Upper lobe of right lung (tissue), 1 donor: ENCODE results near the gene GPR108. TPM values are rescaled to one million over a fixed set of nuclear protein-coding genes. Genes with fewer than 3 reads are reported as not detected.

ENCODE experiments used
- ATAC-seq: fragments of 200-7000 bp; cut with Tn5 transposase; one replicate; pipeline ENCODE4 v1.9.1; 2020; ENCODE audit warnings: mild to moderate bottlenecking, moderate library complexity
- DNase-seq: peaks from one replicate; pipeline ENCODE4 v3.0.0-alpha.2; 2020
- H3K27ac ChIP-seq: fragments of 200-600 bp; one replicate; pipeline ENCODE4 v1.8.0; 2022
- H3K27me3 ChIP-seq: fragments of 200-600 bp; one replicate; pipeline ENCODE4 v1.8.0; 2022; ENCODE audit warnings: mild to moderate bottlenecking
- H3K36me3 ChIP-seq: fragments of 200-600 bp; one replicate; pipeline ENCODE4 v1.8.0; 2022
- H3K4me1 ChIP-seq: fragments of 200-600 bp; one replicate; pipeline ENCODE4 v1.8.0; 2022
- H3K4me3 ChIP-seq: fragments of 200-600 bp; one replicate; pipeline ENCODE4 v1.8.0; 2022; ENCODE audit warnings: mild to moderate bottlenecking
- H3K9me3 ChIP-seq: fragments of 200-600 bp; one replicate; pipeline ENCODE4 v1.8.0; 2022
- CTCF ChIP-seq: fragments of 200-600 bp; IDR thresholded peaks from one replicate; pipeline ENCODE4 v1.8.0; 2022; ENCODE audit warnings: antibody characterized with exemption
- intact Hi-C: fragments of 100-400 bp; cut with DNase I; formaldehyde crosslinking; loops from one replicate; pipeline ENCODE4 v1.11.0; 2022
- total RNA-seq: library from RNA; stranded (reverse); fragmentation: NEBNext Ultra II Directional; extraction: Animal tissue kit (Norgen Biotek cat#: 25700); gene quantifications from one replicate; pipeline ENCODE4 v1.2.1, GENCODE V29; 2021
- donor health status: DM: no; HTN: yes; CAD: no; lungs with severe emphysema.

Gene GPR108
- total RNA-seq, 1 donor from 2014 or later: 81.2 TPM

GRCh38 chr19:6745965-6746364 lies 8.6 kb upstream of the GPR108 start:
- no peak for TF ChIP-seq CTCF
- Histone ChIP-seq H3K9me3 (no peaks in the 10 kb centered on the region), H3K27ac (peak overlapping the region; percentile 4), H3K27me3 (no peaks in the 10 kb centered on the region), H3K4me3 (no peak overlapping the region), H3K4me1 (peaks cover 32% of the 10 kb centered on the region), H3K36me3 (peaks cover 73% of the 10 kb centered on the region)
- intact Hi-C loops: no loop called here
- no peak for DNase-seq
- no peak for ATAC-seq

GRCh38 chr19:6744381-6745301 lies 7.3 kb upstream of the GPR108 start:
- Histone ChIP-seq H3K27me3 (no peaks in the 10 kb centered on the region), H3K4me1 (peaks cover 32% of the 10 kb centered on the region), H3K27ac (peak overlapping the region; percentile 47), H3K4me3 (peak overlapping the region; percentile 25), H3K36me3 (peaks cover 60% of the 10 kb centered on the region), H3K9me3 (no peaks in the 10 kb centered on the region)
- ATAC-seq (peak; percentile 82), DNase-seq (peak; percentile 91)
- intact Hi-C loops: no loop called here
- no peak for TF ChIP-seq CTCF

DNA sequence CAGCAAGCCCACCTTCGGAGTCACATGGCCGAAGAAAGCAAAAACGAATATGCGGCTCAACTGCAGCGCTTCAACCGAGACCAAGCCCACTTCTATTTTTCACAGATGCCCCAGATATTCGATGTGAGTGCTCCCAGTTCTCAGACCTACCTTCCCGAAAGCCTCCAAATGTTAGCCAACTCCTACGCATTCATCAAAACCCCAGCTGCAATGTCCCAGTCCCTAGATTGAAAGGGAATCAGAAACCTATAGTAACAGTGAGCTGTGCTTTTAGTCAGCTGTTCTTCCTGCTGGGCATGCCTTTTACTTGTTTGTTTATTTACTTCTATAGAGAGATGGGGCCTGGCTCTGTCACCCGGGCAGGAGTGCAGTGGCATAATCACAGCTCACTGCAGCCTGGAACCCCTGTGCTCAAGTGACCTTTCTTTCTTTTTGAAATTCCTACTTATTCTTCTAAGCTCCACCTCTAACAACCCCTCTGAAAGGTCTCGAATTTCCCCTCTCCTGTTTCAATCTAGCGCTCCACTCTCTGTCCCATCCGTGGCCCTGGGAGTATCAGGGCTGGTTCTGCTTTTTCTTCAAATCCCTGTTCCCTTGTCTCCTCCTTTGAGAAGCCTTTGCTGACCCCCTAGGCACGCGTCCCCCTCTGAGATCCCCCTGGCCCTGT lies 6.5 kb upstream of the GPR108 start:
- H3K36me3 ChIP-seq: peaks cover 52% of the 10 kb centered on the region
- ATAC-seq (no peak), DNase-seq (no peak)
- H3K9me3 ChIP-seq: no peaks in the 10 kb centered on the region
- intact Hi-C loops: no loop called here
- H3K4me1 ChIP-seq: peaks cover 36% of the 10 kb centered on the region
- peak overlapping the region; percentile 47 for H3K27ac ChIP-seq
- H3K27me3 ChIP-seq: no peaks in the 10 kb centered on the region
- no peak for TF ChIP-seq CTCF
- H3K4me3 ChIP-seq: no peak overlapping the region

- ATAC-seq: no peak
- H3K27me3 ChIP-seq: no peaks in the 10 kb centered on the region
- no peak for TF ChIP-seq CTCF
- no peaks in the 10 kb centered on the region for H3K9me3 ChIP-seq
- no peak for DNase-seq
- intact Hi-C loops: no loop called here
- H3K4me3 ChIP-seq: no peak overlapping the region
- H3K36me3 ChIP-seq: peaks cover 44% of the 10 kb centered on the region
- H3K27ac ChIP-seq: no peak overlapping the region
- H3K4me1 ChIP-seq: peaks cover 44% of the 10 kb centered on the region
Measured at GRCh38 chr19:6743066-6743465, 5.7 kb upstream of the GPR108 start.

GRCh38 chr19:6740589-6741343 lies 3.4 kb upstream of the GPR108 start:
- peak overlapping the region; percentile 79 for H3K27ac ChIP-seq
- ATAC-seq: peak; percentile 0
- DNase-seq: peak; percentile 81

More at GRCh38 chr19:6740589-6741343, 3.4 kb upstream of the GPR108 start:
- no peaks in the 10 kb centered on the region for H3K27me3 ChIP-seq
- intact Hi-C loops: no loop called here
- H3K4me3 ChIP-seq: peak overlapping the region; percentile 91
- peaks cover 52% of the 10 kb centered on the region for H3K4me1 ChIP-seq
- no peaks in the 10 kb centered on the region for H3K9me3 ChIP-seq
- H3K36me3 ChIP-seq: peaks cover 23% of the 10 kb centered on the region
- TF ChIP-seq CTCF: no peak
